Vagina (tissue), 2 donors: Measurements from ENCODE around the gene TMPRSS7.

Source experiments
- POLR2A ChIP-seq, 2 donors: fragments of 450-650 bp; IDR thresholded peaks; one replicate each; pipeline ENCODE4 v1.6.1; 2017; ENCODE audit warnings: antibody characterized with exemption in 2 of 2, mild to moderate bottlenecking in 2 of 2, moderate library complexity in 2 of 2
- POLR2AphosphoS5 ChIP-seq, 2 donors: sonication (generic); formaldehyde crosslinking; IDR thresholded peaks; one replicate each; pipeline ENCODE4 v1.9.0; 2017; ENCODE audit warnings: antibody characterized with exemption in 2 of 2, mild to moderate bottlenecking in 2 of 2, low read depth in 1 of 2; ENCODE audit not compliant: insufficient read depth in 1 of 2
- TF ChIP-seq, protein P1 (sequence below), 3 experiments: fragments of 450-650 bp in 2 of 3; fragments of 200-600 bp in 1 of 3; sonication (generic) in 1 of 3; IDR thresholded peaks; one replicate each; pipeline ENCODE4 v1.5.1; 2017 to 2019; ENCODE audit warnings: antibody characterized with exemption in 3 of 3, mild to moderate bottlenecking in 2 of 3, moderate library complexity in 2 of 3

GRCh38 chr3:112089956-112090886 lies 55.7 kb downstream of the TMPRSS7 start:
- TF ChIP-seq, protein P1, sequence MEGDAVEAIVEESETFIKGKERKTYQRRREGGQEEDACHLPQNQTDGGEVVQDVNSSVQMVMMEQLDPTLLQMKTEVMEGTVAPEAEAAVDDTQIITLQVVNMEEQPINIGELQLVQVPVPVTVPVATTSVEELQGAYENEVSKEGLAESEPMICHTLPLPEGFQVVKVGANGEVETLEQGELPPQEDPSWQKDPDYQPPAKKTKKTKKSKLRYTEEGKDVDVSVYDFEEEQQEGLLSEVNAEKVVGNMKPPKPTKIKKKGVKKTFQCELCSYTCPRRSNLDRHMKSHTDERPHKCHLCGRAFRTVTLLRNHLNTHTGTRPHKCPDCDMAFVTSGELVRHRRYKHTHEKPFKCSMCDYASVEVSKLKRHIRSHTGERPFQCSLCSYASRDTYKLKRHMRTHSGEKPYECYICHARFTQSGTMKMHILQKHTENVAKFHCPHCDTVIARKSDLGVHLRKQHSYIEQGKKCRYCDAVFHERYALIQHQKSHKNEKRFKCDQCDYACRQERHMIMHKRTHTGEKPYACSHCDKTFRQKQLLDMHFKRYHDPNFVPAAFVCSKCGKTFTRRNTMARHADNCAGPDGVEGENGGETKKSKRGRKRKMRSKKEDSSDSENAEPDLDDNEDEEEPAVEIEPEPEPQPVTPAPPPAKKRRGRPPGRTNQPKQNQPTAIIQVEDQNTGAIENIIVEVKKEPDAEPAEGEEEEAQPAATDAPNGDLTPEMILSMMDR (IDR thresholded peaks at IDR 0.05): no peak
- TF ChIP-seq POLR2AphosphoS5 (IDR thresholded peaks at IDR 0.05; ENCODE audit: insufficient read depth in 1 of 2, low read depth in 1 of 2) (no peak), POLR2A (IDR thresholded peaks at IDR 0.05) (no peak)
